IPS-18c (cell line): ENCODE data around the gene SPATA2L.

Source experiments
- H3K4me3 ChIP-seq: 2 replicates; pipeline ENCODE4 v1.7.0; 2013; ENCODE audit warnings: low read depth, mild to moderate bottlenecking, low read length, moderate library complexity; ENCODE audit not compliant: insufficient read depth
- H3K9me3 ChIP-seq: one replicate; pipeline ENCODE4 v1.6.1; 2013; ENCODE audit warnings: mild to moderate bottlenecking, low read length, moderate library complexity; ENCODE audit not compliant: control insufficient read depth, insufficient read depth

Gene SPATA2L

DNA sequence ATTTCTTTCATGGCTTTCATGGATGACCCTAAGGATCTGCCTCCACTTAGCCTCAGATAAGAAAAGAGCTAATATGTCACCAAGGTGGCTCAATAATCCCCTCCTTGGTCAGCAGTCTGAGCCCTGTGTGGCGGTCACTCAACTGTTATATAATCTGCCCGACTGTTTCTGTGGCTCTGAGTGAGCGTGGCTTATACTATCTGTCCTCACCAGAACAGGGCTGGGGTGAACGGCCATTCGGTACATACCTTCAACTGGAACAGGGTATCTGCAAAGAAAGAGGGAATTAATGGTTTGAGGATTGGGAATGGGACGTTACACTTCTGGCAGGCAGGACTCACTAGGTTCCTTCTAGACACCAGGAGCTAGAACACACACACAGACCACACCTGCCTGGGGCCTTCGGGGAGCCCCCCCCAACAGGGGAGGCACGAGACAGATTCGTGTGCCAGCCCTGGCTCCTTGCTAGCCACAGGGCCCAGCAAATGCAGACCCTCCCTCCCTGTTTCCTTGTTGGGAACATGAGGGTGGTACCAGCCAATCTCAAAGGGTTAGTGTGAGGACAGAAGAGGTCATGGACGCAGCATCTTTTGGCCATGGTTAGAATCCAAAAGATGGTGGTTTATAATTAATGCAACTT, 47.7 kb downstream of the SPATA2L start:
- Histone ChIP-seq H3K4me3 (no peak overlapping the region), H3K9me3 (no peaks in the 10 kb centered on the region)

DNA sequence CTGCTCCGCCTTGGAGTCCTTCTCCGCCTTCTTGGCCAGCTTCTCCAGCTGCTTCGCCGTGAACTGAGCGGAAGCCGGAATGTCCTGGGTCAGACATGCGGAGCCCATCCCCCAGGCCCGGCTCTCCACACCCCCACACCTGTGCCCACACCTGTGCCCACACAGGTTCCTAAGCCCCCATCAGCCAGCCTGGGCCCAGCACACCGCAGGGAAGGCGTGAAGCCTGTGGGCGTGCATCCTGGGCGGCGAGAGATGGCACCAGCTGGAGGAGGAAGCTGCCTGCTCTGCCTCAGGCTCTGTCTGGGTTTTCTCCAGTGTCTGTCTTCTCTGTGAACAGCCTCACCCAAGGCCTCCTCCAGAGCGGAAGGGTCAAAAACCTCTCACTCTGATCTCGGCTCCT, 49.9 kb downstream of the SPATA2L start:
- H3K4me3 ChIP-seq = no peak overlapping the region
- no peaks in the 10 kb centered on the region for H3K9me3 ChIP-seq

DNA sequence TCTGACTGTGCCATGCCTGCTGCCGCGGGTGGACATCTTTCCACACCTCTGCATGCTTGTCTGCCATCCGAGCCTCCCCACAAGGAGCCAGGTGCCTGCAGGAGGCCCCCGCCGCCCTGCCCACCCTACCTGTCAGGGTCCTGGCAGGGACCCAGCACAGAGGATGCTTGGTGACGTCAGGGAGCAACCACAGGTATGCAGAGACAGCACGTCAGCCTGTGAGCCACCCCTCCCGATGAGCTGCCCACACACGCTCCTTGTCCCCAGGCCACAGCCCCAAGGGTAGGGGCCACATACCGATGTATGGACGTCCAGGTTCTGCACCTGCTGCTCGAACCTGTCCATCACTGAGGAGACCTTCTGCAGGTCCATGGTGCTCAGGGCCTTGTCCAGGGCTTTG, 54.6 kb downstream of the SPATA2L start:
- Histone ChIP-seq H3K4me3 (no peak overlapping the region), H3K9me3 (no peaks in the 10 kb centered on the region)
